Measurements from ENCODE around the gene PPP1R27.

The PPP1R27 gene

GRCh38 chr17:81831957-81832607, 2.8 kb downstream of the PPP1R27 start:
- Mint-ChIP-seq H3K4me1 (ENCODE audit: low read depth in 2 of 2) (peaks cover 27 to 28% of the 10 kb centered on the region in 2 donors), H3K27me3 (no peaks in the 10 kb centered on the region), H3K9me3 (no peaks in the 10 kb centered on the region), H3K4me3 (peak overlapping the region; percentile 86 to 96), H3K27ac (peak overlapping the region; percentile 83 to 95), H3K36me3 (ENCODE audit: insufficient read depth) (peaks cover 13% of the 10 kb centered on the region)
- ATAC-seq (replicated peaks), result peak; percentile 64
- peak; percentile 38 to 52 (median 47) for DNase-seq

- peak overlapping the region; percentile 86 to 96 for H3K4me3 Mint-ChIP-seq
- H3K27me3 Mint-ChIP-seq, result no peaks in the 10 kb centered on the region
- no peak for ATAC-seq (replicated peaks)
- no peak for DNase-seq
- H3K36me3 Mint-ChIP-seq (ENCODE audit: insufficient read depth), result peaks cover 13% of the 10 kb centered on the region
- H3K27ac Mint-ChIP-seq, result peak overlapping the region; percentile 83 to 95
- no peaks in the 10 kb centered on the region for H3K9me3 Mint-ChIP-seq
- peaks cover 27 to 28% of the 10 kb centered on the region in 2 donors for H3K4me1 Mint-ChIP-seq (ENCODE audit: low read depth in 2 of 2)
Observed at GRCh38 chr17:81831563-81831956, 3.3 kb downstream of the PPP1R27 start.

GRCh38 chr17:81829858-81830257, 5.0 kb downstream of the PPP1R27 start:
- DNase-seq, result no peak
- peaks cover 13% of the 10 kb centered on the region for H3K36me3 Mint-ChIP-seq (ENCODE audit: insufficient read depth)
- H3K27me3 Mint-ChIP-seq, result no peaks in the 10 kb centered on the region
- peak overlapping the region in 1 of 2 donors; percentile 64 for H3K27ac Mint-ChIP-seq
- peaks cover 32 to 33% of the 10 kb centered on the region in 2 donors for H3K4me1 Mint-ChIP-seq (ENCODE audit: low read depth in 2 of 2)
- ATAC-seq (replicated peaks), result no peak
- no peak overlapping the region for H3K4me3 Mint-ChIP-seq
- no peaks in the 10 kb centered on the region for H3K9me3 Mint-ChIP-seq

- Mint-ChIP-seq H3K9me3 (no peaks in the 10 kb centered on the region), H3K27me3 (no peaks in the 10 kb centered on the region), H3K27ac (peak overlapping the region in 1 of 2 donors; percentile 67), H3K36me3 (ENCODE audit: insufficient read depth) (peaks cover 11% of the 10 kb centered on the region), H3K4me3 (no peak overlapping the region), H3K4me1 (ENCODE audit: low read depth in 2 of 2) (peaks cover 30 to 33% of the 10 kb centered on the region in 2 donors)
- DNase-seq (no peak), ATAC-seq (replicated peaks) (no peak)
Observed at GRCh38 chr17:81828656-81829055, 6.2 kb downstream of the PPP1R27 start.

GRCh38 chr17:81825841-81826466, 8.9 kb downstream of the PPP1R27 start:
- Mint-ChIP-seq H3K27me3 (no peaks in the 10 kb centered on the region), H3K9me3 (no peaks in the 10 kb centered on the region), H3K4me3 (no peak overlapping the region), H3K27ac (peak overlapping the region in 1 of 2 donors; percentile 44), H3K4me1 (ENCODE audit: low read depth in 2 of 2) (peaks cover 14 to 21% of the 10 kb centered on the region in 2 donors), H3K36me3 (ENCODE audit: insufficient read depth) (peaks cover 10% of the 10 kb centered on the region)
- no peak for ATAC-seq (replicated peaks)
- DNase-seq, result no peak

- Mint-ChIP-seq H3K27ac (no peak overlapping the region), H3K4me1 (ENCODE audit: low read depth in 2 of 2) (peaks cover 10 to 13% of the 10 kb centered on the region in 2 donors), H3K36me3 (ENCODE audit: insufficient read depth) (peaks cover 10% of the 10 kb centered on the region), H3K9me3 (no peaks in the 10 kb centered on the region), H3K27me3 (no peaks in the 10 kb centered on the region), H3K4me3 (no peak overlapping the region)
- DNase-seq (no peak), ATAC-seq (replicated peaks) (no peak)
Observed at GRCh38 chr17:81824595-81824994, 10.3 kb downstream of the PPP1R27 start.

- Mint-ChIP-seq H3K4me1 (ENCODE audit: low read depth in 2 of 2) (peaks cover 9 to 12% of the 10 kb centered on the region in 2 donors), H3K36me3 (ENCODE audit: insufficient read depth) (peaks cover 10% of the 10 kb centered on the region), H3K27ac (no peak overlapping the region), H3K9me3 (no peaks in the 10 kb centered on the region), H3K27me3 (no peaks in the 10 kb centered on the region), H3K4me3 (no peak overlapping the region)
- no peak for ATAC-seq (replicated peaks)
- no peak for DNase-seq
Observed at GRCh38 chr17:81823820-81824550, 10.9 kb downstream of the PPP1R27 start.

GRCh38 chr17:81822996-81823819, 11.6 kb downstream of the PPP1R27 start:
- H3K4me3 Mint-ChIP-seq, result no peak overlapping the region
- H3K27ac Mint-ChIP-seq, result no peak overlapping the region
- no peak for ATAC-seq (replicated peaks)
- peaks cover 4 to 6% of the 10 kb centered on the region in 2 donors for H3K4me1 Mint-ChIP-seq (ENCODE audit: low read depth in 2 of 2)
- H3K9me3 Mint-ChIP-seq, result no peaks in the 10 kb centered on the region
- H3K36me3 Mint-ChIP-seq (ENCODE audit: insufficient read depth), result peaks cover 10% of the 10 kb centered on the region
- no peaks in the 10 kb centered on the region for H3K27me3 Mint-ChIP-seq
- no peak for DNase-seq

- no peak overlapping the region for H3K27ac Mint-ChIP-seq
- H3K9me3 Mint-ChIP-seq, result no peaks in the 10 kb centered on the region
- H3K27me3 Mint-ChIP-seq, result no peaks in the 10 kb centered on the region
- peaks cover 2% of the 10 kb centered on the region for H3K36me3 Mint-ChIP-seq (ENCODE audit: insufficient read depth)
- DNase-seq (no peak), ATAC-seq (replicated peaks) (no peak)
- H3K4me3 Mint-ChIP-seq, result no peak overlapping the region
- H3K4me1 Mint-ChIP-seq (ENCODE audit: low read depth in 2 of 2), result peaks cover 4 to 6% of the 10 kb centered on the region in 2 donors
Observed at GRCh38 chr17:81822312-81822637, 12.6 kb downstream of the PPP1R27 start.

- no peak for DNase-seq
- no peaks in the 10 kb centered on the region for H3K27me3 Mint-ChIP-seq
- no peak overlapping the region for H3K4me3 Mint-ChIP-seq
- peaks cover 2% of the 10 kb centered on the region for H3K36me3 Mint-ChIP-seq (ENCODE audit: insufficient read depth)
- no peaks in the 10 kb centered on the region for H3K9me3 Mint-ChIP-seq
- peaks cover 4 to 6% of the 10 kb centered on the region in 2 donors for H3K4me1 Mint-ChIP-seq (ENCODE audit: low read depth in 2 of 2)
- no peak overlapping the region for H3K27ac Mint-ChIP-seq
- no peak for ATAC-seq (replicated peaks)
Observed at GRCh38 chr17:81821603-81822311, 13.1 kb downstream of the PPP1R27 start.

- Mint-ChIP-seq H3K4me3 (no peak overlapping the region), H3K27me3 (no peaks in the 10 kb centered on the region), H3K27ac (no peak overlapping the region), H3K36me3 (ENCODE audit: insufficient read depth) (peaks cover 2% of the 10 kb centered on the region), H3K4me1 (ENCODE audit: low read depth in 2 of 2) (peaks cover 2 to 4% of the 10 kb centered on the region in 2 donors), H3K9me3 (no peaks in the 10 kb centered on the region)
- no peak for DNase-seq
- no peak for ATAC-seq (replicated peaks)
Observed at GRCh38 chr17:81821147-81821546, 13.7 kb downstream of the PPP1R27 start.

GRCh38 chr17:81819708-81820107, 15.1 kb downstream of the PPP1R27 start:
- no peaks in the 10 kb centered on the region for H3K9me3 Mint-ChIP-seq
- H3K4me1 Mint-ChIP-seq (ENCODE audit: low read depth in 2 of 2), result no peaks in the 10 kb centered on the region
- no peak for DNase-seq
- H3K36me3 Mint-ChIP-seq (ENCODE audit: insufficient read depth), result peaks cover 2% of the 10 kb centered on the region
- H3K4me3 Mint-ChIP-seq, result no peak overlapping the region
- no peaks in the 10 kb centered on the region for H3K27me3 Mint-ChIP-seq
- no peak overlapping the region for H3K27ac Mint-ChIP-seq
- no peak for ATAC-seq (replicated peaks)

- DNase-seq (no peak), ATAC-seq (replicated peaks) (no peak)
- Mint-ChIP-seq H3K36me3 (ENCODE audit: insufficient read depth) (peaks cover 2% of the 10 kb centered on the region), H3K27ac (no peak overlapping the region), H3K27me3 (no peaks in the 10 kb centered on the region), H3K4me1 (ENCODE audit: low read depth in 2 of 2) (no peaks in the 10 kb centered on the region), H3K9me3 (no peaks in the 10 kb centered on the region), H3K4me3 (no peak overlapping the region)
Observed at GRCh38 chr17:81817758-81818147, 17.1 kb downstream of the PPP1R27 start.
